Ishikawa (cell line): ENCODE results near the gene ACOX3.

Experiments used
- CEBPB ChIP-seq: IDR thresholded peaks from 2 replicates; pipeline ENCODE4 v1.6.1; 2012
- CREB1 ChIP-seq: IDR thresholded peaks from 2 replicates; pipeline ENCODE4 v1.6.1; 2012; ENCODE audit warnings: low read depth
- EGR1 ChIP-seq: IDR thresholded peaks from 2 replicates; pipeline ENCODE4 v1.6.1; 2012
- EP300 ChIP-seq: IDR thresholded peaks from 2 replicates; pipeline ENCODE4 v1.6.1; 2012; ENCODE audit warnings: borderline replicate concordance
- FOXM1 ChIP-seq: IDR thresholded peaks from 2 replicates; pipeline ENCODE4 v1.6.1; 2012; ENCODE audit warnings: low read depth, borderline replicate concordance
- MAX ChIP-seq: IDR thresholded peaks from 2 replicates; pipeline ENCODE4 v1.6.1; 2012
- NFIC ChIP-seq: IDR thresholded peaks from 2 replicates; pipeline ENCODE4 v1.6.1; 2012
- RAD21 ChIP-seq: IDR thresholded peaks from 2 replicates; pipeline ENCODE4 v1.6.1; 2012; ENCODE audit warnings: low read depth
- REST ChIP-seq: IDR thresholded peaks from 2 replicates; pipeline ENCODE4 v1.6.1; 2012; ENCODE audit warnings: low read depth, mild to moderate bottlenecking
- TAF1 ChIP-seq: IDR thresholded peaks from 2 replicates; pipeline ENCODE4 v1.6.1; 2012; ENCODE audit warnings: low read depth, mild to moderate bottlenecking
- TCF12 ChIP-seq: IDR thresholded peaks from 2 replicates; pipeline ENCODE4 v1.6.1; 2012; ENCODE audit warnings: low read depth
- TEAD4 ChIP-seq: IDR thresholded peaks from 2 replicates; pipeline ENCODE4 v1.6.1; 2012
- USF1 ChIP-seq: IDR thresholded peaks from 2 replicates; pipeline ENCODE4 v1.6.1; 2012
- YY1 ChIP-seq: IDR thresholded peaks from 2 replicates; pipeline ENCODE4 v1.6.1; 2012; ENCODE audit warnings: low read depth
- ZBTB7A ChIP-seq: IDR thresholded peaks from 2 replicates; pipeline ENCODE4 v1.6.1; 2012; ENCODE audit warnings: low read depth

Gene ACOX3

GRCh38 chr4:8381814-8382581 lies 58.5 kb downstream of the ACOX3 start:
- TF ChIP-seq RAD21 (no peak), TAF1 (no peak), MAX (no peak), REST (no peak)

GRCh38 chr4:8380511-8381415 lies 59.8 kb downstream of the ACOX3 start:
- no peak for TF ChIP-seq EGR1
- TF ChIP-seq TCF12: no peak

- no peak for TF ChIP-seq USF1
- no peak for TF ChIP-seq TCF12
- TF ChIP-seq EP300: no peak
- TF ChIP-seq YY1: no peak
- TF ChIP-seq TAF1: no peak
- no peak for TF ChIP-seq CREB1
- no peak for TF ChIP-seq EGR1
- no peak for TF ChIP-seq MAX
- TF ChIP-seq CEBPB: no peak
- no peak for TF ChIP-seq FOXM1
- TF ChIP-seq NFIC: no peak
- TF ChIP-seq ZBTB7A: no peak
- no peak for TF ChIP-seq TEAD4
- TF ChIP-seq REST: no peak
- TF ChIP-seq RAD21: no peak
Measured at GRCh38 chr4:8379771-8380170, 60.8 kb downstream of the ACOX3 start.

- no peak for TF ChIP-seq CREB1
- TF ChIP-seq FOXM1: no peak
- no peak for TF ChIP-seq CEBPB
Measured at GRCh38 chr4:8379281-8379680, 61.2 kb downstream of the ACOX3 start.

- TF ChIP-seq RAD21 (no peak), ZBTB7A (no peak), FOXM1 (no peak), YY1 (no peak), USF1 (no peak), TCF12 (no peak), CEBPB (no peak), REST (no peak), CREB1 (no peak), EGR1 (no peak), TEAD4 (no peak), EP300 (no peak)
Measured at GRCh38 chr4:8378776-8379175, 61.7 kb downstream of the ACOX3 start.
